Neural progenitor cell (in vitro differentiated cells): ENCODE results near the gene LPP.

Source experiments
- CTCF ChIP-seq: fragments of 200-600 bp; sonication (generic); IDR thresholded peaks from 2 replicates; pipeline ENCODE4 v1.5.1; 2017; ENCODE audit warnings: antibody characterized with exemption, mild to moderate bottlenecking
- EZH2 ChIP-seq: fragments of 200-600 bp; sonication (generic); IDR thresholded peaks from 2 replicates; pipeline ENCODE4 v1.6.1; 2017; ENCODE audit warnings: antibody characterized with exemption, mild to moderate bottlenecking, moderate library complexity

DNA sequence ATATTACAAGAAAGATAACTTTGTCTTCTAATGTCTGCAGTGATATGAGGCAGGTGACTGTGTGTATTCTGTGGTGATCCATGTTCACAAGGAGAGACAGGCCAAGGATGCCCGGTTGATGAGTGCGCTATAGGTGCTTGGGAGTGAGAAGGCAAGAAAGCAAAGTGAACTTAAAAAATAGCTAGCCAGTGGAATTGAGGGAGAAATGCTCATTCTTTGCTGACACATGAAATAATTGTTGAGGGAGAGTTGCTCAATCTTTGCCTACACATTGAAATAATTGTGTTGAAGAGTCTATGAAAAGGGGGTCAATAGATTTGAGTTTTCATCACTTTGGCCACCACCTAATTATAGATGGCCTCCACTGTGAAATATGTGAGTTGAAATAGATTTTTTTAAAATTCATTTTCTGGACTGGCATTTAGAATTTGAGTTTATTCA, 156.3 kb downstream of the LPP start:
- TF ChIP-seq EZH2 (no peak), CTCF (no peak)
